Suppressor macrophage treated with lipopolysaccharide for 4 hours (primary cell): Measurements from ENCODE around the gene FAM120A.
"Not testable (repeated sequence)": the region's sequence is repeated elsewhere in the genome, so short reads cannot be mapped to it uniquely, and the experiment has no call there.

Experiments used
- DNase-seq: peaks from one replicate; pipeline ENCODE4 v3.0.0-alpha.2; 2020

FAM120A gene

GRCh38 chr9:93475108-93475507, 23.6 kb downstream of the FAM120A start:
- no peak for DNase-seq

- no peak for DNase-seq
These were observed 24.4 kb downstream of the FAM120A start for GRCh38 chr9:93475856-93476255.

GRCh38 chr9:93476924-93477323, 25.4 kb downstream of the FAM120A start:
- DNase-seq: no peak

- DNase-seq: no peak
These were observed 25.9 kb downstream of the FAM120A start for GRCh38 chr9:93477397-93477796.

- DNase-seq: no peak
These were observed 28.2 kb downstream of the FAM120A start for GRCh38 chr9:93479726-93480125.

- no peak for DNase-seq
These were observed 28.8 kb downstream of the FAM120A start for GRCh38 chr9:93480262-93480661.

- no peak for DNase-seq
These were observed 29.3 kb downstream of the FAM120A start for GRCh38 chr9:93480728-93481324.

- DNase-seq: no peak
These were observed 32.0 kb downstream of the FAM120A start for GRCh38 chr9:93483497-93483896.

GRCh38 chr9:93486268-93486667, 34.8 kb downstream of the FAM120A start:
- no peak for DNase-seq

GRCh38 chr9:93488244-93488643, 36.8 kb downstream of the FAM120A start:
- DNase-seq: no peak

- no peak for DNase-seq
These were observed 40.2 kb downstream of the FAM120A start for GRCh38 chr9:93491593-93492232.

GRCh38 chr9:93492327-93492726, 40.8 kb downstream of the FAM120A start:
- DNase-seq: no peak

- no peak for DNase-seq
These were observed 42.5 kb downstream of the FAM120A start for GRCh38 chr9:93493949-93494348.

GRCh38 chr9:93496285-93496684, 44.8 kb downstream of the FAM120A start:
- no peak for DNase-seq

GRCh38 chr9:93500571-93501298, 49.2 kb downstream of the FAM120A start:
- no peak for DNase-seq

- peak; percentile 10 for DNase-seq
These were observed 49.9 kb downstream of the FAM120A start for GRCh38 chr9:93501406-93501805.

- no peak for DNase-seq
These were observed 51.9 kb downstream of the FAM120A start for GRCh38 chr9:93503381-93503780.

GRCh38 chr9:93505541-93506132, 54.2 kb downstream of the FAM120A start:
- DNase-seq: peak; percentile 81

- DNase-seq: no peak
These were observed 56.3 kb downstream of the FAM120A start for GRCh38 chr9:93507768-93508167.

GRCh38 chr9:93508207-93508606, 56.7 kb downstream of the FAM120A start:
- no peak for DNase-seq

- DNase-seq: no peak
These were observed 57.6 kb downstream of the FAM120A start for GRCh38 chr9:93509084-93509483.

GRCh38 chr9:93510041-93510440, 58.6 kb downstream of the FAM120A start:
- DNase-seq: peak; percentile 26

- not testable (repeated sequence) for DNase-seq
These were observed 59.7 kb downstream of the FAM120A start for GRCh38 chr9:93511228-93511627.
